HS-27A (cell line): ENCODE data around the gene TOLLIP.
A peak's percentile ranks its signal among the peaks of the same experiment; 100 is the strongest.
"Not testable (repeated sequence)": the region's sequence is repeated elsewhere in the genome, so short reads cannot be mapped to it uniquely, and the experiment has no call there.

ENCODE experiments used
- DNase-seq: peaks from one replicate; pipeline ENCODE4 v3.0.0-alpha.2; 2012; ENCODE audit warnings: low read depth, missing footprints

Gene TOLLIP

GRCh38 chr11:1262172-1263006 lies 47.0 kb downstream of the TOLLIP start:
- DNase-seq, result peak; percentile 14

GRCh38 chr11:1261241-1262071 lies 48.0 kb downstream of the TOLLIP start:
- no peak for DNase-seq

- no peak for DNase-seq
Measured at GRCh38 chr11:1260620-1261019, 48.8 kb downstream of the TOLLIP start.

- DNase-seq, result no peak
Measured at GRCh38 chr11:1260023-1260501, 49.4 kb downstream of the TOLLIP start.

- no peak for DNase-seq
Measured at GRCh38 chr11:1259561-1259960, 49.9 kb downstream of the TOLLIP start.

- no peak for DNase-seq
Measured at GRCh38 chr11:1259076-1259461, 50.4 kb downstream of the TOLLIP start.

GRCh38 chr11:1258401-1259075 lies 50.9 kb downstream of the TOLLIP start:
- no peak for DNase-seq

- no peak for DNase-seq
Measured at GRCh38 chr11:1257916-1258315, 51.5 kb downstream of the TOLLIP start.

- DNase-seq, result no peak
Measured at GRCh38 chr11:1257366-1257765, 52.1 kb downstream of the TOLLIP start.

- no peak for DNase-seq
Measured at GRCh38 chr11:1256257-1257045, 53.0 kb downstream of the TOLLIP start.

GRCh38 chr11:1255151-1255550 lies 54.3 kb downstream of the TOLLIP start:
- DNase-seq, result no peak

- DNase-seq, result no peak
Measured at GRCh38 chr11:1254733-1255132, 54.7 kb downstream of the TOLLIP start.

GRCh38 chr11:1254086-1254648 lies 55.3 kb downstream of the TOLLIP start:
- no peak for DNase-seq

GRCh38 chr11:1253103-1253485 lies 56.3 kb downstream of the TOLLIP start:
- no peak for DNase-seq

- no peak for DNase-seq
Measured at GRCh38 chr11:1252371-1253102, 56.9 kb downstream of the TOLLIP start.

- no peak for DNase-seq
Measured at GRCh38 chr11:1251236-1251770, 58.1 kb downstream of the TOLLIP start.

GRCh38 chr11:1250411-1250810 lies 59.0 kb downstream of the TOLLIP start:
- DNase-seq, result not testable (repeated sequence)

- DNase-seq, result not testable (repeated sequence)
Measured at GRCh38 chr11:1248951-1249350, 60.5 kb downstream of the TOLLIP start.

- not testable (repeated sequence) for DNase-seq
Measured at GRCh38 chr11:1247026-1247425, 62.4 kb downstream of the TOLLIP start.

GRCh38 chr11:1246301-1246700 lies 63.1 kb downstream of the TOLLIP start:
- not testable (repeated sequence) for DNase-seq
